Peyer's patch (tissue), 4 donors: ENCODE results near the gene ABCC8. TPM values are rescaled to one million over a fixed set of nuclear protein-coding genes. Genes with fewer than 3 reads are reported as not detected.

Experiments used
- DNase-seq, 3 donors: peaks; one replicate each; pipeline ENCODE4 v3.0.0-alpha.2; 2017 to 2019
- H3K27ac ChIP-seq, 4 donors: fragments of 200-600 bp; sonication (generic); one replicate each; pipeline ENCODE4 v1.5.1; 2016 to 2019
- H3K27me3 ChIP-seq, 2 donors: fragments of 200-600 bp; sonication (generic); one replicate each; pipeline ENCODE4 v1.5.1; 2019
- H3K36me3 ChIP-seq, 3 donors: fragments of 200-600 bp; sonication (generic); one replicate each; pipeline ENCODE4 v1.5.1; 2016 to 2019
- H3K4me1 ChIP-seq, 4 donors: fragments of 200-600 bp; sonication (generic); one replicate each; pipeline ENCODE4 v1.5.1; 2016 to 2019
- H3K4me3 ChIP-seq, 4 donors: fragments of 200-600 bp; sonication (generic); 1 replicate in 3 of 4; 2 replicates in 1 of 4; pipeline ENCODE4 v1.5.1; 2016 to 2019; ENCODE audit warnings: mild to moderate bottlenecking in 1 of 4
- H3K9me3 ChIP-seq, 4 donors: fragments of 200-600 bp; sonication (generic); one replicate each; pipeline ENCODE4 v1.5.1; 2016 to 2019; ENCODE audit warnings: mild to moderate bottlenecking in 1 of 4
- POLR2A ChIP-seq, 2 donors: fragments of 450-650 bp; IDR thresholded peaks; one replicate each; pipeline ENCODE4 v1.5.1; 2017; ENCODE audit warnings: antibody characterized with exemption in 2 of 2, mild to moderate bottlenecking in 2 of 2, moderate library complexity in 2 of 2
- total RNA-seq, 4 donors: library from RNA; depleted of rRNA; stranded (reverse); fragments of >200 nt; gene quantifications; one replicate each; pipeline ENCODE4 v1.1.0, GENCODE V29; 2016
- TF ChIP-seq, protein P1 (sequence below), 6 experiments: fragments of 450-650 bp in 4 of 6; fragments of 200-600 bp in 2 of 6; sonication (generic) in 1 of 6; IDR thresholded peaks; one replicate each; pipeline ENCODE4 v1.5.1; 2017 to 2019; ENCODE audit warnings: antibody characterized with exemption in 6 of 6, mild to moderate bottlenecking in 3 of 6, moderate library complexity in 1 of 6

The ABCC8 gene
- total RNA-seq, 4 donors from 2014 or later = 7.4 to 301 (median 19.2) TPM

DNA sequence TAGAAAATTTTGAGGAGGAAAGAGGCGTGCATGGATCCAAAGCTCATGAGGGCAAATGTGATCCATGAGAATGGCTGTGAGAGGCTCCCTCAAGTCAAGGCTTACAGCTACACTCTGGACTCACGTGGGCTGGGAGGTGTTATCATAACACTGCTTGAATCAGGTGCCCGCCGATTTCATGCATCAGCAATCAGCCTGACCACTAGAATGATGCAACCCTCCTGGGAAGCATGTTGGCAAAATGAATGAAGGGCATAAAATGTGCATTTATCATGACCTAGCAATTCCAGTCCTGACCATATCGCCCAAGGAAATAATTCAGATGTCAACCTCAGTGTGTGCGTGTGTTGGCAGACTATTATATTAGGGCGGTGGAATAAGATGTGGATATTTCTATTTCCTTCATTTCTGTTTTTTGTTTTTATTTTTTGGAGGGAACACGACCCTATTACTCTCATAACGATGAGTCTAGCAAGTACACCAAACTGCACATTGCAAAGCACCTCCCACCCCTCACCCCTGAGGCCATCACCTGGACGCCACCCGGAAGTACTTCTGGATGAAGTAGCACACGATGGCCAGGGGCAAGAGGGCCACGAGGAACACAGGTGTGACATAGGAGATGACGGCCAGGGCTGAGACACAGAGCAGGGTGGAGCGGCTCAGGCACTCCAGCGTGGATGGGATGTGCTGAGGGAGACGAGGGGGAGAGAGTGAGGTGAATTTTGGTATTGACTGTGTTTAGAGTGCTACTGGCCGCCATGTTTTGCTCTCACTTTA, 72.5 kb downstream of the ABCC8 start:
- Histone ChIP-seq H3K9me3 (no peaks in the 10 kb centered on the region), H3K4me3 (no peak overlapping the region), H3K27ac (no peak overlapping the region), H3K27me3 (no peaks in the 10 kb centered on the region), H3K36me3 (no peaks in the 10 kb centered on the region), H3K4me1 (no peaks in the 10 kb centered on the region)
- peak in 1 of 3 donors; percentile 20 for DNase-seq
- TF ChIP-seq, protein P1, sequence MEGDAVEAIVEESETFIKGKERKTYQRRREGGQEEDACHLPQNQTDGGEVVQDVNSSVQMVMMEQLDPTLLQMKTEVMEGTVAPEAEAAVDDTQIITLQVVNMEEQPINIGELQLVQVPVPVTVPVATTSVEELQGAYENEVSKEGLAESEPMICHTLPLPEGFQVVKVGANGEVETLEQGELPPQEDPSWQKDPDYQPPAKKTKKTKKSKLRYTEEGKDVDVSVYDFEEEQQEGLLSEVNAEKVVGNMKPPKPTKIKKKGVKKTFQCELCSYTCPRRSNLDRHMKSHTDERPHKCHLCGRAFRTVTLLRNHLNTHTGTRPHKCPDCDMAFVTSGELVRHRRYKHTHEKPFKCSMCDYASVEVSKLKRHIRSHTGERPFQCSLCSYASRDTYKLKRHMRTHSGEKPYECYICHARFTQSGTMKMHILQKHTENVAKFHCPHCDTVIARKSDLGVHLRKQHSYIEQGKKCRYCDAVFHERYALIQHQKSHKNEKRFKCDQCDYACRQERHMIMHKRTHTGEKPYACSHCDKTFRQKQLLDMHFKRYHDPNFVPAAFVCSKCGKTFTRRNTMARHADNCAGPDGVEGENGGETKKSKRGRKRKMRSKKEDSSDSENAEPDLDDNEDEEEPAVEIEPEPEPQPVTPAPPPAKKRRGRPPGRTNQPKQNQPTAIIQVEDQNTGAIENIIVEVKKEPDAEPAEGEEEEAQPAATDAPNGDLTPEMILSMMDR (IDR thresholded peaks at IDR 0.05) = no peak
- TF ChIP-seq POLR2A (IDR thresholded peaks at IDR 0.05) = no peak

DNA sequence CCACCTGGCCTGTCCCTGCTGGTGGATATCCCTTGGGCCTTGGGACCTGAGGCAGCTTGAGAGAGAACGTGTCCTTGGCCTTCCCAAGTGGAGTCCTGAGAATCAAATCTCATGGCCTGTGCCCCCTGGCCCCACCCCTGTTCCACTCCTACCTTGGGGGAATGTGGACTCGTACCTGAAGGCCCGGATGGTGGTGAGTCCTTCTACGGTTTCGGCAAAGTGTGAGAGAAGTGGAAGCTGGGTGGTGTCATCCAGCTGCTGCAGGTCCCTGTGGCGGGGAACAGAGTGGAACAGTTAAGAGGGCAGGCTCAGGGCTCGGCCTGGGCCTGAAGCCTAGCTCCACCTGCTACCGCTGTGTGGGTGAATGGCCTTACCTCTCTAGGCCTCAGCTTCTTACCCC, 74.2 kb downstream of the ABCC8 start:
- Histone ChIP-seq H3K27me3 (no peaks in the 10 kb centered on the region), H3K36me3 (no peaks in the 10 kb centered on the region), H3K27ac (no peak overlapping the region), H3K9me3 (no peaks in the 10 kb centered on the region), H3K4me3 (no peak overlapping the region), H3K4me1 (no peaks in the 10 kb centered on the region)
- TF ChIP-seq, protein P1 (IDR thresholded peaks at IDR 0.05) = no peak
- TF ChIP-seq POLR2A (IDR thresholded peaks at IDR 0.05) = no peak
- peak in 1 of 3 donors; percentile 27 for DNase-seq

DNA sequence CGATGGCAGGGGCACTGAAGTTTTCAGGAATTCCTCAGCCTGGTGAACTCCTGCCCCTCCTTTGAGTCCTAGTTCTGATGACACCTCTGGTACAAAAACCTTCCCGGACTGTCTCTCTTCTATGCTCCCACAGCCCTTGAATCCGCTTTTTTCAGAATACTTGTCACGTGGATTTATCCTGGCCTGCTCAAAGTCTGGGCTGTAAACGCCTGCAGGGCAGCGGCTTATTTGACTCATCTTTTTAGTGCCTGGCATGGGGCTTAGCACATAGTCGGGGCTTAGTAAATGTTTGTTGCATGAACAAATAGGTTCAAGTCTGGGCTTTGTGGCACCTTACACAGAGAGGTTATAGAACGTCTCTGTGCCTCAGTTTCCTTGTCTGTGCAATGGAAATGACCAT, 74.8 kb downstream of the ABCC8 start:
- no peaks in the 10 kb centered on the region for H3K36me3 ChIP-seq
- H3K4me3 ChIP-seq = no peak overlapping the region
- no peak overlapping the region for H3K27ac ChIP-seq
- no peaks in the 10 kb centered on the region for H3K27me3 ChIP-seq
- H3K9me3 ChIP-seq = no peaks in the 10 kb centered on the region
- TF ChIP-seq, protein P1 (IDR thresholded peaks at IDR 0.05) = no peak
- no peak for TF ChIP-seq POLR2A (IDR thresholded peaks at IDR 0.05)
- no peaks in the 10 kb centered on the region for H3K4me1 ChIP-seq
- DNase-seq = no peak

DNA sequence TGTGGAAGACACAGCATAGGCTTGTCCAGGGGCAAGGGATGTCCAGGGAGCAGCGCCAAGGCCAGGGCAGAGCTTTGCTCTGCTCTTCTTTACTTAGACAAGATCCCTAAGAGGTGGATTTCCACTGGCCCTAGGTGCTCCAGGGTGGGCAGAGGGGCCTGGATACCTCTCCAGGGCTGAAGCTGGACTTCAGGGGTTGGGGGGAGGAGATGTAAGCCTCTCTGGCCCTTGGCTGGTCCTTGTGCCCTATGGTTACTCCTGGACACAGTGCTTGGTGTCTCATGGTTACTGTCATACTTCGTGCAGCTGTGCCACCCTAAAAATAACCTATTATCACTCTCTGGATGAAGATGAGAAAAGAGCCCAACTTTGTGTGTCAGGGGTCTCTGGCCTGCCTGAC, 75.3 kb downstream of the ABCC8 start:
- Histone ChIP-seq H3K36me3 (no peaks in the 10 kb centered on the region), H3K4me1 (no peaks in the 10 kb centered on the region), H3K27me3 (no peaks in the 10 kb centered on the region), H3K9me3 (no peaks in the 10 kb centered on the region), H3K4me3 (no peak overlapping the region), H3K27ac (peak overlapping the region in 1 of 4 donors; percentile 51)
- DNase-seq = peak in 1 of 3 donors; percentile 25
- TF ChIP-seq POLR2A (IDR thresholded peaks at IDR 0.05) = no peak
- TF ChIP-seq, protein P1 (IDR thresholded peaks at IDR 0.05) = no peak

DNA sequence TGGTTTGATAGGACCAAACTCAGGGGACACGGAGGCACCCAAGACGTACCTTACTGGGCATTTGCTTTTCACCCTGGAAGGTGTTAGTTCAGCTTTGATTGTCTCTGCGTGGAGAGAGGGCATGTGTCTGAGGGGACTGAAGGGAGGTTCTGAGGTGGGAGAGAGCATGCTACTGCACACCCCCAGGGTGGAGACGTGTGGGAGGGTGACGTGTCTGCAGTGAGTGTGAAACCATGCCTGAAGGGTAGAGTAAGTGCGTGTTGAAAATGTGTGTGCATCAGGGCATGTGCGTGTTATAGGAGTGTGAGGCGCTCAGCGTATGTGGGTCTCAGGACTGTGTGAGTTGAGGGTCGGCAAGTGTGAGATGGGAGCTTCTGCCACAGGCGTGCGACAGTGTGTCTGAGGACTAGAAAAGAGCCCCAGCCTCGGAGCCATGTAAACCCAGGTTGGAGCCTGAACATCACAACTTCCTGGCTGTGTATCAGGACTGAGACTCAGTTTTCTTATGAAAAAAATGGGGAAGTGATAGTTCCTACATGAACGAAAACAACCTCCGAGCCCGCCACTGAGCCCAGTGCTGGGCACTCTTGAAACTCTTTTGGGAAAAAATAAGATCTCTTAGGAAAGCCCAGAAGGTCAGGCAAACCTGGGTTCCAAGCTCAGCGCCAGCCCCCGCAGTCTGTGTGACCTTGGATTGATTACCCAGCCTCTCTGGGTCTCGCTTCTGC, 76.4 kb downstream of the ABCC8 start:
- peak in 1 of 3 donors; percentile 47 for DNase-seq
- peak overlapping the region in 1 of 4 donors; percentile 51 for H3K27ac ChIP-seq
- no peaks in the 10 kb centered on the region for H3K36me3 ChIP-seq
- no peak overlapping the region for H3K4me3 ChIP-seq
- no peak for TF ChIP-seq POLR2A (IDR thresholded peaks at IDR 0.05)
- TF ChIP-seq, protein P1 (IDR thresholded peaks at IDR 0.05) = no peak
- H3K4me1 ChIP-seq = no peaks in the 10 kb centered on the region
- no peaks in the 10 kb centered on the region for H3K9me3 ChIP-seq
- no peaks in the 10 kb centered on the region for H3K27me3 ChIP-seq
